G401 (cell line): Measurements from ENCODE around the gene SOCS6. TPM values are rescaled to one million over a fixed set of nuclear protein-coding genes. Genes with fewer than 3 reads are reported as not detected.
"Not testable (repeated sequence)": the region's sequence is repeated elsewhere in the genome, so short reads cannot be mapped to it uniquely, and the experiment has no call there.

Experiments
- DNase-seq: peaks from one replicate; pipeline ENCODE4 v3.0.0-alpha.2; 2015; ENCODE audit warnings: low spot score
- in situ Hi-C: cut with HindIII; loops from 2 replicates; pipeline ENCODE4 v1.10.0; 2016; ENCODE audit warnings: low sequenced_read_pairs, mixed read lengths
- total RNA-seq: library from RNA; depleted of rRNA; stranded (reverse); fragments of >200 nt; shearing (Covaris generic); gene quantifications from 2 replicates; pipeline ENCODE4 v1.2.3, GENCODE V29; 2014

SOCS6 gene
- total RNA-seq, 1 experiment from 2014 or later: 52.1 TPM

DNA sequence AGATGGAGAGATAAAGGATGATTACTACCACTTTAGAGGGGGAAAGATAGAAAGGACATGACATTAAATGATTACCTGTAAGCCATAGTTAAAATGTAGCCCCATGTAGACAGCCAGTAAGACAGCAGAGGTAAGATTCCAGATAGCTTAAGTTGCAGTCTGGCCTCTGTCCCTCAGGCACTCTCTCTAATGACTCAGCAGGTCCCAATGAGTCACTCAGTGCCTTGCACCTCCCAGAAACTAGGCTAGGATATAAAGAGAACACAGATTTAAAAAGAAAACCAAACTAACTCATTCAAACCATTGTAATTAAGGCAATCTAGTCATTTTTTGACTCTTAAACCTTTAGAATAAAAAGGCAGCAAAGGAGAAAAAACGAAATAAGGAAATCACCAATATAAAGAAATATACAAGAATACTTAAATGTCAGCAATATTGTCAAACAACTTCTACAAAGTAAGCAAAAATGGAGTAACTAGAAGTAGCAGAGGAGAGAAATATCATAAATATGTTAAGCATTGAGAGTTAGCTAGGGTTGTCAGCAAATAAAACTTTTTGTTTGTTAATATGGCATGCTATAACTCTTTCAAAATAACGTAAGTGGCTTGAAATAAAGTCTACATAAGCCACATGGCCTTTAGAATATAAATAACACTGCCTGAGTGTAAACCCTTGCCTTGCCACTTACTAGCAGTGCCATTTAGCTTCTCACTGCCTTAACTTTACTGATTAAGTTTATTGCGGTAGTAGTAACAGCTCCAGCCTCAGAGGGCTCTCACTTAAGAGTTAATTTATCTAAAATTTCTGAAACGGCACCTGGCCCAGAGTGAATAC is 48.5 kb downstream of the SOCS6 start:
- in situ Hi-C loops: no loop called here
- DNase-seq: no peak

DNA sequence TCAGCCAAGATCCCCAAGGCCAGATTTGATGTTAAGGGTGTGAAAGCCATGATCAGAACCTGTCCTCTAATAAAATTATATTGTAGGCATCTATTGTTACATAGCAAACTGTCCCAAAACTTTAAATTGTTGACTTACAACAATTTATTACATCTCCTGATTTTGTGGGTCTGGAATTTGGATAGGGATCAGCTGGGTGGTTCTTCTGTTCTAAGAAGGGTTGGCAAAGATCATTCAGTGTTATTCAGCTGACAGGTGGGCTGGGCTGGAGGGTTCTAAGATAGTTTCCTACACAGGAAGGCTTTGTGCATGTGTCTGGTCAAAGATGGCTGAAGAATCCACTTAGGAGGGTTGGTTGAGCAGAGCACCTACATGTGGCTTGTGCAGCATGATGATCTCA is 50.0 kb downstream of the SOCS6 start:
- in situ Hi-C loops: no loop called here
- DNase-seq: no peak

DNA sequence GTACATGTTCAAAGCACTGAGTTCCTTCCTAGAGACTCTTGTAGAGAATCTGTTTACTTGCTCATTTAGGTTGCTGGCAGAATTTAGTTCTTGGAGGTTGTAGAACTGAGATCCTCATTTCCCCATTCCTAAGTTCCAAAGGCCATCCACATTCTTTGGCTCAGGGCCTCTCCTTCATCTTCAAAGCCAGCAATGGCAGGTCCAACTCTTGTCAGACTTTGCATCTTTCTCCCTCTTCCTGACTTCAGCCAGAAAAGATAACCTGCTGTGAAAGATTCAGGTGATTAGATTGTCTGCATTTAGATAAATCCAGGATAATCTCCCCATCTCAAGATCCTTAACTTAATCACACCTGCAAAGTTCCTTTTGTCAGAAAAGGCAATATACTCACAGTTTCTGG is 51.1 kb downstream of the SOCS6 start:
- DNase-seq: no peak
- in situ Hi-C loops: no loop called here

DNA sequence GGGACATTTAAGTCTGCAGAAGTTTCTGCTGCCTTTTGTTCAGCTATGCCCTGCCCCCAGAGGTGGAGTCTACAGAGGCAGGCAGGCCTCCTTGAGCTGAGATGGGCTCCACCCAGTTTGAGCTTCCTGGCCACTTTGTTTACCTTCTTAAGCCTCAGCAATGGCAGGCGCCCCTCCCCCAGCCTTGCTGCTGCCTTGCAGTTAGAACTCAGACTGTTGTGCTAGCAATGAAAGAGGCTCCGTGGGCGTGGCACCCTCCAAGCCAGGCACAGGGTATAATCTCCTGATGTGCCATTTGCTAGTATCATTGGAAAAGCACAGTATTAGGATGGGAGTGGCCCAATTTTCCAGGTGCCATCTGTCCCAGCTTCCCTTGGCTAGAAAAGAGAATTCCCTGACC is 59.6 kb downstream of the SOCS6 start:
- DNase-seq: not testable (repeated sequence)

DNA sequence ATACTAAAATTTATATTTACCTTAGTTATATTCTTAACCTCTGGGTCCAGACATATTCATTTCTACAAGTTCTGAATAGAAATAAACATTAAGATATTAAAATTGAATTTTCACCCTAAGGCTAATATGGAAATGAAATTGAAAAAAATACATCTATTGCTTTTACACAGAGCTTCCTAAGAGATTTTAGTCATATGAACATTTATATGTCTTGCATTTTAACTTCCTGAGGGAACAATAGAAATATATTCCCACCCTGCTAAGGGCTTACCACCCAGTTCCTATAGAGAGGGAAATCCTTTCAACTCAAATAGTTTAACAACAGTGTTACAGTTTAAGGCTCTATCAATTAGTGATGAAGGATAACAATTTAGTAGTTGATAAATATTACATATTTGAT is 60.5 kb downstream of the SOCS6 start:
- in situ Hi-C loops: no loop called here

More for the DNA sequence above, 59.6 kb downstream of the SOCS6 start:
- in situ Hi-C loops: not testable (repeated sequence)

DNA sequence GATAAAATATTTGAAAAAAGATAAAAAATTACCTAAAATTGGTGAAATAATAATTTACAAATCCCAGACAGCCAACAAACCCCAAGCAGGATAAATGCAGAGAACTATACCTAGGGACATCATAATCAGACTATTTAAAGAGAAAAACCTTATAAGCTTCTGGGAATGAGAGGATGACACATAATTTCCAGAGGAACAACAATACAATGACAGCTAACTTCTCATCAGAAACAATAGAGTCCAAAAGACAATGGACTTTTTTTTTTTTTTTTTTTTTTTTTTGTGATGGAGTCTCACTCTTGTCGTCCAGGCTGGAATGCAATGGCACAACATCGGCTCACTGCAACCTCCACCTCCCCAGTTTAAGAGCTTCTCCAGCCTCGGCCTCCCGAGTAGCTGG is 65.2 kb downstream of the SOCS6 start:
- DNase-seq: no peak
- in situ Hi-C loops: no loop called here

More for the DNA sequence above, 60.5 kb downstream of the SOCS6 start:
- DNase-seq: no peak

- DNase-seq: no peak
- in situ Hi-C loops: no loop called here
Measured at GRCh38 chr18:70354771-70355170, 65.9 kb downstream of the SOCS6 start.

GRCh38 chr18:70355620-70356385 is 67.0 kb downstream of the SOCS6 start:
- no peak for DNase-seq
- in situ Hi-C loops: no loop called here

DNA sequence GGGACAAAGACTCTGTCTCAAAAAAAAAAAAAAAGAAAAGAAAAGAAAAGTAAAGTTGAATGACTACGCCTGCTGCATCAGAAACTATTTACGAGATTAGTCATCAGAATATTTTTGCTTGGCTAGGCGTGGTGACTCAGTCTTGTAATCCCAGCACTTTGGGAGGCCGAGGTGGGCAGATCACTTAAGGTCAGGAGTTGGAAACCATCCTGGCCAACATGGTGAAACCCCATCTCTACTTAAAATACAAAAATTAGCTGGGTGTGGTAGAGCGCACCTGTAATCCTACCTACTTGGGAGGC is 69.2 kb downstream of the SOCS6 start:
- in situ Hi-C loops, DNase-seq: not testable (repeated sequence)

DNA sequence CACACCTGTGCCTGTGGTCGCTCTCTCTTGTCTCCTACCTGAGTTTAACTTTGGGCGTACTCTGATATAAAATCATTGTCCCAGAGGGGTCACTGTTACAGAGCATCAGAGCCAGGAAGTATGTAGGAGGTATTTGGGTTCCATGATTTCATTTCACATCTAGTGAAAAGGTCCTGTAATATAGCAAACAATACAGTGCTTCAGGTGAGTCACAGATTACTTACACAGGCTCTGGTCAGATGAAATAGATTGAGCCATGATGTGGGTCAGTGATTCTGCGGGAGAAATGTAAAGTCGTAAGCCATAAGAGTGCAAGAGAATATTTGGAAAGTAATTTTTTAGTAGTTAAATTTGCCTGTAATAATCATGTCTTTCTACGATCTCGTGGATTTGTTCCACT is 70.2 kb downstream of the SOCS6 start:
- in situ Hi-C loops: no loop called here
- no peak for DNase-seq

DNA sequence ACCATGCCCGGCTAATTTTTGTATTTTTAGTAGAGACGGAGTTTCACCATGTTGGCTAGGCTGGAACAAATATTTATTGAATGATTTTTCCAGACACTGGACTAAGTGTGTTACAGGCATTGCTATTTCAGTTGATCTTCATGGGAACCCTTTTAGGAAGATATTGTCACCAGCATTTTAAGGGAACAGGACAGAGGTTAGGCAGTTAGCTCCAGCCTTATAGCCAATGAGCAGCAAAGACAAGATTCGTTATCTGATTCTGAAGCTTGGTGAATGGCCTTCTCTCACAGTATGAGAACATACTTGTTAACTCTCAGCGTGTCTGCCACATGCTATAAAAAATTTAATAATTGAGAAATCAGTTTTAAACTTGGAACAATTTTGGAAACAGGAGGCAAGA is 73.4 kb downstream of the SOCS6 start:
- DNase-seq: no peak
- in situ Hi-C loops: no loop called here

- no peak for DNase-seq
- in situ Hi-C loops: no loop called here
Measured at GRCh38 chr18:70363861-70364260, 75.0 kb downstream of the SOCS6 start.

DNA sequence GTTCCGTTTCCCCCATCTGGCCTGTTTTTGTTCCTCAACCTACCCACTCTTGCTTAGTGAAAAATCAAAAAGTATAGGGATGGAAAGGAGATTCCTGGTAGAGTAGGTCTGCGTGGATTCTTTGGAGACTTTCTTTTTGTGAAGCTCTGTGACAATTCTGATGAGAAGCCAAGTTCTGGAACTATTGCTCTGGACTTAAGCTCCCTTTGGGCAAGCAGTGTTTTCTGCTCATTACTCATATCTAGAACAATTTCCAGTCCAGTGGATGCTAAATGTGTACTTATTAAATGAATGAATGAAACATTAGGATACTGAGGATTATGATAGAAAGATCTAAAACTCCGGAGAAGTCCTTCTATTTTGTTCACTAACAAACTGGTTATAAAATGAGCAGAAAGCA is 76.5 kb downstream of the SOCS6 start:
- no peak for DNase-seq
- in situ Hi-C loops: no loop called here

GRCh38 chr18:70366174-70366573 is 77.3 kb downstream of the SOCS6 start:
- in situ Hi-C loops: no loop called here
- no peak for DNase-seq

DNA sequence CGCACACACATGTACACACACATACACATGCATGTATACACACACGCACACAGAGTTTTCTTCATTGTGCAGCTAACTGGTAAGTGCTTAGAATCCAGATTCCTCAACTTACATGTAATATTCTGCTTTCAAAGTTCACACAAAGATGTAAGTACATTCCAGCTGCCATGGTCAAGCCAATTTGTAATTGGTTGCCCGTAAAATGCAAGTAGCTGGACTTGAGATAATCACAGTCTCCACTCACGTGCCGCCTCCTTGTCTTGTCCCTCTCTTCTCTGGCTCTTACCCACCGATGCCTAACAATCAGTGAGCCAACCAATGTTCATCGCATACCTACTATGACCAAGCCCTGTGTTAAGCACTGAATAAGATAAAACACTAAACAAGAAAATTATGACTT is 77.8 kb downstream of the SOCS6 start:
- no peak for DNase-seq
- in situ Hi-C loops: no loop called here

- in situ Hi-C loops: not testable (repeated sequence)
Measured at GRCh38 chr18:70367344-70367743, 78.5 kb downstream of the SOCS6 start.

GRCh38 chr18:70368903-70369302 is 80.1 kb downstream of the SOCS6 start:
- in situ Hi-C loops: no loop called here

More at GRCh38 chr18:70367344-70367743, 78.5 kb downstream of the SOCS6 start:
- not testable (repeated sequence) for DNase-seq

GRCh38 chr18:70370762-70371733 is 82.2 kb downstream of the SOCS6 start:
- DNase-seq: no peak
- in situ Hi-C loops: no loop called here

More at GRCh38 chr18:70368903-70369302, 80.1 kb downstream of the SOCS6 start:
- DNase-seq: no peak

DNA sequence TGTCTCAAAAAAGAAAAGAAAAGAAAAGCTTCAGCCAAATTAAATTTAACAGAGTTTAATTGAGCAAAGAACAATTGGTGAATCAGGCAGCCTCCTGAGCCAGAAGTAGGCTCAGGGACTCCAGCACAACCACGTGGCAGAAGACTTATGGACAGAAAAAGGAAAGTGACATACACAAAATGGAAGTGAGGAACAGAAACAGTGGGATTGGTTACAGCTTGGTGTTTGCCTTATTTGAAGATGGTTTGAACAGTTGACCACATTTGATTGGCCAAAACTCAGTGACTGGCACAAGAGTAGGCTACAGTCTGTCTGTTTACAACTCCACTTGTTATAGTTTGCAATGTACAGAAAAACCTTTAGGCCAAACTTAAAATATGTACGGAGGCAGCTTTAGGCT is 83.1 kb downstream of the SOCS6 start:
- no peak for DNase-seq

More for the DNA sequence above, 83.1 kb downstream of the SOCS6 start:
- in situ Hi-C loops: no loop called here
